SK-N-SH (cell line): ENCODE results near the gene BRINP1. TPM values are rescaled to one million over a fixed set of nuclear protein-coding genes. Genes with fewer than 3 reads are reported as not detected.

Experiments
- CTCF ChIA-PET: fragments of 300-600, 350-600 bp; formaldehyde crosslinking; extraction: SDS; loops from one replicate; lab custom pipeline; 2021; lab: Yijun Ruan, JAX
- POLR2A ChIA-PET: fragments of 350-600 bp; sonication (Branson Sonifier 250); formaldehyde crosslinking; extraction: SDS; loops from one replicate; lab custom pipeline; 2020; ENCODE audit warnings: antibody characterized with exemption, inconsistent platforms; lab: Yijun Ruan, JAX
- DNase-seq: peaks from one replicate; pipeline ENCODE4 v3.0.0; 2012
- H2AFZ ChIP-seq: fragments of 200-600 bp; sonication (generic); 2 replicates; pipeline ENCODE4 v1.8.1; 2016; ENCODE audit warnings: antibody characterized with exemption, mild to moderate bottlenecking, low read depth
- H3F3A ChIP-seq: fragments of 200-600 bp; sonication (generic); replicated peaks from 2 replicates; pipeline ENCODE3; 2016; ENCODE audit warnings: antibody characterized with exemption, mild to moderate bottlenecking; ENCODE audit not compliant: insufficient read depth
- H3K27ac ChIP-seq, 2 experiments: fragments of 200-500 bp in 1 of 2; fragments of 200-600 bp in 1 of 2; sonication (Bioruptor generic) in 1 of 2; sonication (generic), shearing (Covaris generic) in 1 of 2; 2 replicates each; pipeline versions ENCODE4 v1.5.1 to v1.6.1; 2014 to 2016; ENCODE audit warnings: low read depth in 2 of 2, inconsistent platforms in 1 of 2, low read length in 1 of 2, mild to moderate bottlenecking in 1 of 2, mixed read lengths in 1 of 2
- H3K27me3 ChIP-seq: fragments of 200-600 bp; sonication (generic), shearing (Covaris generic); 2 replicates; pipeline ENCODE4 v1.6.1; 2016; ENCODE audit warnings: mixed run types; ENCODE audit not compliant: insufficient read depth
- H3K36me3 ChIP-seq, 2 experiments: fragments of 200-500 bp in 1 of 2; fragments of 200-600 bp in 1 of 2; sonication (Bioruptor generic) in 1 of 2; sonication (generic) in 1 of 2; replicated peaks in 1 of 2; 2 replicates each; pipeline versions ENCODE3 to v1.5.1; 2014 to 2016; ENCODE audit warnings: low read length in 1 of 2, mild to moderate bottlenecking in 1 of 2; ENCODE audit not compliant: insufficient read depth in 2 of 2, control insufficient read depth in 1 of 2
- H3K4me1 ChIP-seq, 2 experiments: fragments of 200-500 bp in 1 of 2; fragments of 200-600 bp in 1 of 2; sonication (Bioruptor generic) in 1 of 2; sonication (generic), shearing (Covaris generic) in 1 of 2; 2 replicates each; pipeline versions ENCODE4 v1.5.1 to v1.6.1; 2014 to 2016; ENCODE audit warnings: low read depth in 1 of 2, low read length in 1 of 2, mixed run types in 1 of 2; ENCODE audit not compliant: insufficient read depth in 2 of 2, control insufficient read depth in 1 of 2
- H3K4me2 ChIP-seq: fragments of 200-600 bp; sonication (generic), shearing (Covaris generic); 2 replicates; pipeline ENCODE4 v1.6.1; 2017; ENCODE audit warnings: mixed run types
- H3K4me3 ChIP-seq, 2 experiments: fragments of 200-500 bp in 1 of 2; fragments of 200-600 bp in 1 of 2; sonication (Bioruptor generic) in 1 of 2; sonication (generic), shearing (Covaris generic) in 1 of 2; 2 replicates each; pipeline versions ENCODE4 v1.5.1 to v1.8.1; 2014 to 2016; ENCODE audit warnings: low read depth in 2 of 2, inconsistent platforms in 1 of 2, low read length in 1 of 2, mild to moderate bottlenecking in 1 of 2, mixed read lengths in 1 of 2, moderate library complexity in 1 of 2
- H3K79me2 ChIP-seq: fragments of 200-600 bp; sonication (generic); 2 replicates; pipeline ENCODE4 v1.8.1; 2017; ENCODE audit warnings: mild to moderate bottlenecking; ENCODE audit not compliant: insufficient read depth
- H3K9ac ChIP-seq: fragments of 200-600 bp; sonication (generic); 2 replicates; pipeline ENCODE4 v1.6.1; 2017; ENCODE audit warnings: mixed run types
- H3K9me2 ChIP-seq: fragments of 200-600 bp; sonication (generic); 2 replicates; pipeline ENCODE4 v1.6.1; 2017; ENCODE audit warnings: mixed run types
- H3K9me3 ChIP-seq: fragments of 200-600 bp; sonication (generic); 2 replicates; pipeline ENCODE4 v1.6.1; 2017; ENCODE audit warnings: mixed run types, mild to moderate bottlenecking, moderate library complexity
- H4K20me1 ChIP-seq: fragments of 200-600 bp; sonication (generic); 2 replicates; pipeline ENCODE4 v1.6.1; 2017; ENCODE audit warnings: mild to moderate bottlenecking, mixed run types; ENCODE audit not compliant: insufficient read depth
- CTCF ChIP-seq: fragments of 200-600 bp; sonication (generic); IDR thresholded peaks from 2 replicates; pipeline ENCODE4 v1.6.1; 2017; ENCODE audit warnings: antibody characterized with exemption, mild to moderate bottlenecking, moderate library complexity
- FOXJ3 ChIP-seq: sonication (generic); formaldehyde crosslinking; IDR thresholded peaks from 2 replicates; pipeline ENCODE4 v1.5.1; 2020; ENCODE audit warnings: mild to moderate bottlenecking, missing genetic modification reagents
- GABPA ChIP-seq: IDR thresholded peaks from 2 replicates; pipeline ENCODE4 v1.4.0; 2012; ENCODE audit warnings: low read depth, mild to moderate bottlenecking
- MXI1 ChIP-seq: IDR thresholded peaks from 2 replicates; pipeline ENCODE4 v1.6.1; 2012; ENCODE audit warnings: mild to moderate bottlenecking, low read depth, low read length, improper control_type of control experiment
- NFIC ChIP-seq: IDR thresholded peaks from 2 replicates; pipeline ENCODE4 v1.4.0; 2012; ENCODE audit warnings: borderline replicate concordance
- NRF1 ChIP-seq: IDR thresholded peaks from 2 replicates; pipeline ENCODE4 v1.6.1; 2012; ENCODE audit warnings: low read depth, mild to moderate bottlenecking, low read length
- PBX3 ChIP-seq: IDR thresholded peaks from 2 replicates; pipeline ENCODE4; 2012
- RAD21 ChIP-seq: IDR thresholded peaks from 2 replicates; pipeline ENCODE4 v1.6.1; 2012; ENCODE audit warnings: mild to moderate bottlenecking, low read length
- RCOR1 ChIP-seq: fragments of 150-350 bp; IDR thresholded peaks from 2 replicates; pipeline ENCODE4 v1.6.1; 2017; ENCODE audit warnings: antibody characterized with exemption, low read length
- SMC3 ChIP-seq: IDR thresholded peaks from 2 replicates; pipeline ENCODE4 v1.6.1; 2012; ENCODE audit warnings: low read depth, low read length, improper control_type of control experiment
- USF2 ChIP-seq: fragments of 150-350 bp; IDR thresholded peaks from 2 replicates; pipeline ENCODE4 v1.6.1; 2017; ENCODE audit warnings: antibody characterized with exemption, low read length, low read depth, borderline replicate concordance
- ZBTB33 ChIP-seq: IDR thresholded peaks from 2 replicates; pipeline ENCODE4 v1.4.0; 2012; ENCODE audit warnings: low read depth, borderline replicate concordance
- WGBS: methylation state at CpG from one replicate; pipeline ENCODE4 v1.1.6; 2017; ENCODE audit warnings: low lambda C conversion rate; 5-methylcytosine and 5-hydroxymethylcytosine counted together
- polyA plus RNA-seq, 3 experiments: library from polyadenylated mRNA; depleted of rRNA; stranded (reverse); fragments of >200 nt; gene quantifications; 2 replicates each; pipeline ENCODE4 v1.2.3, GENCODE V29; 2012

The BRINP1 gene
- polyA plus RNA-seq, 1 of the 3 experiments (the other 2 are of a cell fraction): 0.41 TPM

- POLR2A ChIA-PET: no interaction called here
- Histone ChIP-seq H3K4me1 (no peaks in the 10 kb centered on the region; a peak in 1 of 4 replicates), H2AFZ (no peak overlapping the region), H3K9me2 (no peaks in the 10 kb centered on the region), H3K27ac (no peak overlapping the region), H3K27me3 (no peaks in the 10 kb centered on the region), H4K20me1 (no peaks in the 10 kb centered on the region)
- TF ChIP-seq MXI1: no peak
- TF ChIP-seq RCOR1: no peak
- no peak for TF ChIP-seq NFIC
- TF ChIP-seq RAD21: no peak
- no peak for TF ChIP-seq NRF1
- no peak for TF ChIP-seq SMC3
- no peak for TF ChIP-seq FOXJ3 (CRISPR knock-in tag)
- TF ChIP-seq ZBTB33: no peak
- TF ChIP-seq PBX3: no peak
- no peak for TF ChIP-seq GABPA
- TF ChIP-seq CTCF: no peak
- TF ChIP-seq, all 33 proteins: peak for 0
- DNase-seq: no peak
- no peaks in the 10 kb centered on the region for H3F3A ChIP-seq
- no peaks in the 10 kb centered on the region for H3K9me3 ChIP-seq
- no peak overlapping the region for H3K9ac ChIP-seq
- no peak overlapping the region for H3K4me3 ChIP-seq
- H3K36me3 ChIP-seq: no peaks in the 10 kb centered on the region
- no peaks in the 10 kb centered on the region for H3K79me2 ChIP-seq
- H3K4me2 ChIP-seq: no peak overlapping the region
- WGBS: 14% methylated on average over 5 of the region's 5 CpGs
- CTCF ChIA-PET: interaction anchor here (1.5 to 1.7 kb wide), 2 partner anchors 11 to 16 kb away, joined by 5 to 6 read pairs; no protein-coding TSS in a partner anchor
Observed at GRCh38 chr9:119273325-119273904, 95.8 kb downstream of the BRINP1 start.

- no peaks in the 10 kb centered on the region for H3K36me3 ChIP-seq
- ChIA-PET POLR2A (no interaction called here), CTCF (interaction anchor here (1.5 to 1.7 kb wide), 2 partner anchors 12 to 17 kb away, joined by 5 to 6 read pairs; no protein-coding TSS in a partner anchor)
- no peak overlapping the region for H2AFZ ChIP-seq
- no peak overlapping the region for H3K4me2 ChIP-seq
- H3K79me2 ChIP-seq: no peaks in the 10 kb centered on the region
- TF ChIP-seq MXI1 (no peak), USF2 (no peak)
- no peaks in the 10 kb centered on the region for H3K9me2 ChIP-seq
- DNase-seq: no peak
- H3K27me3 ChIP-seq: no peaks in the 10 kb centered on the region
- H3K4me1 ChIP-seq: no peaks in the 10 kb centered on the region
- no peaks in the 10 kb centered on the region for H4K20me1 ChIP-seq
- H3F3A ChIP-seq: no peaks in the 10 kb centered on the region
- H3K9me3 ChIP-seq: no peaks in the 10 kb centered on the region
- 31% methylated on average over 5 of the region's 5 CpGs for WGBS
- no peak overlapping the region for H3K27ac ChIP-seq
- H3K9ac ChIP-seq: no peak overlapping the region
- no peak overlapping the region for H3K4me3 ChIP-seq
Observed at GRCh38 chr9:119272500-119273211, 96.6 kb downstream of the BRINP1 start.
